Cardiac fibroblast (primary cell): ENCODE data around the gene SESN1.

Experiments used
- DNase-seq, 2 donors: peaks; one replicate each; pipeline versions ENCODE4 v3.0.0 to v3.0.0-alpha.2; 2010; ENCODE audit warnings: low read depth in 2 of 2
- H3K4me3 ChIP-seq, 2 donors: replicated peaks in 1 of 2; 1 replicate in 1 of 2; 2 replicates in 1 of 2; pipeline ENCODE4 v1.5.1; 2011; ENCODE audit warnings: low read depth in 2 of 2, low read length in 2 of 2, mild to moderate bottlenecking in 2 of 2, moderate library complexity in 1 of 2
- CTCF ChIP-seq: IDR thresholded peaks from one replicate; pipeline ENCODE4 v1.5.1; 2011; ENCODE audit warnings: low read depth, mild to moderate bottlenecking, low read length, inconsistent platforms

Gene SESN1

GRCh38 chr6:108951351-108951953 lies 143.2 kb downstream of the SESN1 start:
- no peak overlapping the region for H3K4me3 ChIP-seq
- TF ChIP-seq CTCF: no peak
- peak in 1 of 2 donors; percentile 71 for DNase-seq

DNA sequence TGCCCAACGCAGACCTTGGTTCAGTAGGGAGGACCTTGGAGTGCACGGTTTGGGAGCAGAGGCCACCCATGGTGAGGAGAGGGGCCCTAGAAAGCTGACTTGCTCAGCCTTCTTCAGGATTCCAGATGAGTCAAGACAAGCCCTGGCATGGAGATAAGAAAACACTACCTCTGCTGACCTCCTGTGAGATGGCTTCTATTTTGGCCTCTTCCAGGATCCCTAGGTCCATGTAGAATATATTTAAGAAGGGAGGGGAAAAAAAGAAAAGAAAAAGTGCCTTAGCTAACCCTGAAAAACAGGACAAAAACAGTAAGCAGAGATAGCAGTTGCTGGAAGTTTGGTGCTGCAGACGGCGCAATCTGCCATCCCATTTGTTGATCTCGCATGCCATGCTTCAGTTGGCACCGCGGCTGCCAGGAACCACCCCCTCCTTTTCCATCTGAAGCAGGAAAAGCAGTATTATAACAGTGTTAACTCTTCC lies 146.4 kb downstream of the SESN1 start:
- H3K4me3 ChIP-seq: no peak overlapping the region
- no peak for TF ChIP-seq CTCF
- peak in 1 of 2 donors; percentile 17 for DNase-seq

- DNase-seq: peak; percentile 90 to 97
- H3K4me3 ChIP-seq: no peak overlapping the region
- TF ChIP-seq CTCF: no peak
Observed at GRCh38 chr6:108947114-108947854, 147.4 kb downstream of the SESN1 start.

DNA sequence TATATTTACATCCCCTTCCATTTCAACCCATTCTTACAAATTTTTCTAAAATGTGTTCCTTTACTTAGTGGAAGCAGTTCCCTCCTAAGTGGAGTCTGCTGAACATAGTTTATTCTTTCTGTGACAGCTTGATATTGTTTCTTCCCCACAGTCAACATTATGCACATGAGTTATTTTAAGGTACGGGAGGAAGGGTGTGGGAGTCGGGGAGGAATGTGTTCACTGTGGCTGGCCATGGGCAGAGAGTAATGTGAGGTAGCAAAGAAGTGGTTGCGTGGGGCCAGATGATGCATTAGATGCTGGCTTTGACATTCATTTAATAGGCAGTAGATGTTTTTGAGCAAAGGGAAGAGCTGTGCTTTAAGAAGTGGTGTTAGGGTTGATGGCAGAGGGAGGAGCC lies 148.0 kb downstream of the SESN1 start:
- DNase-seq: peak; percentile 54 to 57
- H3K4me3 ChIP-seq: no peak overlapping the region
- no peak for TF ChIP-seq CTCF

GRCh38 chr6:108945681-108946159 lies 148.9 kb downstream of the SESN1 start:
- peak; percentile 51 to 92 for DNase-seq
- TF ChIP-seq CTCF: no peak
- H3K4me3 ChIP-seq: peak overlapping the region in 1 of 2 donors; percentile 6

GRCh38 chr6:108944707-108945680 lies 149.7 kb downstream of the SESN1 start:
- no peak for TF ChIP-seq CTCF
- peak; percentile 94 for DNase-seq
- peak overlapping the region in 1 of 2 donors; percentile 6 for H3K4me3 ChIP-seq
